ENCODE measurements around the gene LPCAT3. TPM values are rescaled to one million over a fixed set of nuclear protein-coding genes. Genes with fewer than 3 reads are reported as not detected.

The LPCAT3 gene
- polyA plus RNA-seq, 1 experiment = 37.6 TPM

- Histone ChIP-seq H3K9me3 (ENCODE audit: control insufficient read depth, insufficient read depth, low read length) (no peaks in the 10 kb centered on the region), H3K27ac (ENCODE audit: low read depth, low read length) (no peak overlapping the region)
- CTCF ChIA-PET = interaction anchor here (1.1 to 5.7 kb wide), 9 partner anchors 16 to 164 kb away, joined by 3 to 49 read pairs (median 5); partner anchors contain the start of genes C12orf57 and SPSB2
Observed at GRCh38 chr12:6961278-6961694, 57.0 kb downstream of the LPCAT3 start.

DNA sequence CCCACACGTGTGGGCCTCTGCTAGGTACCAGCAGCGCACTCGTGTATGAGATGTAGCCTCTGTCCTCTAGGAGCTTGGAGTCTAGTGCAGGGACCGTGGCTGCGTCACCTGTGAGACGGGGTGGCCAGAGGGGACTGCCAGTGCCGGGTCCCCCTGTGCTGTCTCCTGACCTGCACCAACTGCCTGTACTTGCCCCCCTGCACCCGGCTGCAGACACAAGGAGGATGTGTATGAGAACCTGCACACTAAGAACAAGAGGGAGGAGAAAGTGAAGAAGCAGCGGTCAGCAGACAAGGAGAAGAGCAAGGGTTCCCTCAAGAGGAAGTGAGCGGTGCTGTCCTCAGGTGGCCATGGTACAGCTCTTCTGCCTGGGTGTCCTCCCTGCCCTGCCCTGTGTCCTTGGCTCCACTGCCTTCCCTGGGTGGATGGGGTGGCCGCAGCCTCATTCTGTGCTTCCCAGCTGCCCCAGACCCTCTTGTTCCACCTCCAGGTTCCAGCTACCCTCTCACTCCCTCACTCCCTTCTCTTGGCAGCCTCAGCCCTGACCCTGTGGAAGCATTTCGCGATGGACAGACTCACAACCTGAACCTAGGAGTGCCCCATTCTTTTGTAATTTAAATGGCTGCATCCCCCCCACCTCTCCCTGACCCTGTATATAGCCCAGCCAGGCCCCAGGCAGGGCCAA is 57.5 kb downstream of the LPCAT3 start:
- ChIA-PET POLR2A (interaction anchor here (0.6 to 2.9 kb wide), 3 partner anchors 17 to 147 kb away, joined by 3 to 22 read pairs (median 3); partner anchors contain the start of genes C12orf57 and RNU7-1), CTCF (interaction anchor here (1.1 to 3.0 kb wide), 5 partner anchors 15 to 164 kb away, joined by 3 to 18 read pairs (median 5); partner anchors contain the start of gene C12orf57)
- DNase-seq (ENCODE audit: low read depth, low spot score) = no peak
- H3K27ac ChIP-seq (ENCODE audit: low read depth, low read length) = no peak overlapping the region
- TF ChIP-seq, protein P1, sequence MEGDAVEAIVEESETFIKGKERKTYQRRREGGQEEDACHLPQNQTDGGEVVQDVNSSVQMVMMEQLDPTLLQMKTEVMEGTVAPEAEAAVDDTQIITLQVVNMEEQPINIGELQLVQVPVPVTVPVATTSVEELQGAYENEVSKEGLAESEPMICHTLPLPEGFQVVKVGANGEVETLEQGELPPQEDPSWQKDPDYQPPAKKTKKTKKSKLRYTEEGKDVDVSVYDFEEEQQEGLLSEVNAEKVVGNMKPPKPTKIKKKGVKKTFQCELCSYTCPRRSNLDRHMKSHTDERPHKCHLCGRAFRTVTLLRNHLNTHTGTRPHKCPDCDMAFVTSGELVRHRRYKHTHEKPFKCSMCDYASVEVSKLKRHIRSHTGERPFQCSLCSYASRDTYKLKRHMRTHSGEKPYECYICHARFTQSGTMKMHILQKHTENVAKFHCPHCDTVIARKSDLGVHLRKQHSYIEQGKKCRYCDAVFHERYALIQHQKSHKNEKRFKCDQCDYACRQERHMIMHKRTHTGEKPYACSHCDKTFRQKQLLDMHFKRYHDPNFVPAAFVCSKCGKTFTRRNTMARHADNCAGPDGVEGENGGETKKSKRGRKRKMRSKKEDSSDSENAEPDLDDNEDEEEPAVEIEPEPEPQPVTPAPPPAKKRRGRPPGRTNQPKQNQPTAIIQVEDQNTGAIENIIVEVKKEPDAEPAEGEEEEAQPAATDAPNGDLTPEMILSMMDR (IDR thresholded peaks at IDR 0.05; ENCODE audit: low read depth, low read length) = peak; percentile 33; the same call in 1 of the 2 replicates
- no peaks in the 10 kb centered on the region for H3K9me3 ChIP-seq (ENCODE audit: control insufficient read depth, insufficient read depth, low read length)
- H3K4me3 ChIP-seq (ENCODE audit: low read depth, low read length) = no peak overlapping the region
- no peaks in the 10 kb centered on the region for H3K27me3 ChIP-seq (ENCODE audit: control insufficient read depth, insufficient read depth, low read length)

More at GRCh38 chr12:6961278-6961694, 57.0 kb downstream of the LPCAT3 start:
- no peaks in the 10 kb centered on the region for H3K27me3 ChIP-seq (ENCODE audit: control insufficient read depth, insufficient read depth, low read length)
- POLR2A ChIA-PET = interaction anchor here (0.6 to 2.9 kb wide), 4 partner anchors 12 to 146 kb away, joined by 3 to 22 read pairs (median 4); partner anchors contain the start of genes C12orf57 and RNU7-1
- no peak overlapping the region for H3K4me3 ChIP-seq (ENCODE audit: low read depth, low read length)
- no peak for DNase-seq (ENCODE audit: low read depth, low spot score)
- TF ChIP-seq, protein P1 (IDR thresholded peaks at IDR 0.05; ENCODE audit: low read depth, low read length) = no peak

- POLR2A ChIA-PET = interaction anchor here (1.0 to 2.9 kb wide), 2 partner anchors 16 to 35 kb away, joined by 3 to 22 read pairs; partner anchors contain the start of genes C12orf57 and RNU7-1
- CTCF ChIA-PET = interaction anchor here (2.5 to 3.0 kb wide), 2 partner anchors 14 to 21 kb away, joined by 8 to 18 read pairs; partner anchors contain the start of gene C12orf57
- Histone ChIP-seq H3K4me3 (ENCODE audit: low read depth, low read length) (no peak overlapping the region), H3K27me3 (ENCODE audit: control insufficient read depth, insufficient read depth, low read length) (no peaks in the 10 kb centered on the region), H3K9me3 (ENCODE audit: control insufficient read depth, insufficient read depth, low read length) (no peaks in the 10 kb centered on the region), H3K27ac (ENCODE audit: low read depth, low read length) (no peak overlapping the region)
- TF ChIP-seq, protein P1 (IDR thresholded peaks at IDR 0.05; ENCODE audit: low read depth, low read length) = no peak
- DNase-seq (ENCODE audit: low read depth, low spot score) = no peak
Observed at GRCh38 chr12:6959805-6960592, 58.3 kb downstream of the LPCAT3 start.

GRCh38 chr12:6959058-6959804 is 59.0 kb downstream of the LPCAT3 start:
- POLR2A ChIA-PET = no interaction called here
- H3K27me3 ChIP-seq (ENCODE audit: control insufficient read depth, insufficient read depth, low read length) = no peaks in the 10 kb centered on the region
- H3K4me3 ChIP-seq (ENCODE audit: low read depth, low read length) = no peak overlapping the region
- TF ChIP-seq, protein P1 (IDR thresholded peaks at IDR 0.05; ENCODE audit: low read depth, low read length) = no peak
- no peaks in the 10 kb centered on the region for H3K9me3 ChIP-seq (ENCODE audit: control insufficient read depth, insufficient read depth, low read length)
- CTCF ChIA-PET = interaction anchor here (0.9 kb wide), 1 partner anchor 68 kb away, joined by 3 read pairs; no protein-coding TSS in a partner anchor
- no peak for DNase-seq (ENCODE audit: low read depth, low spot score)
- no peak overlapping the region for H3K27ac ChIP-seq (ENCODE audit: low read depth, low read length)

Data from AG04450 (cell line).